T47D (cell line): Measurements from ENCODE around the gene CSF2.
A peak's percentile ranks its signal among the peaks of the same experiment; 100 is the strongest.

Experiments used
- DNase-seq, 2 experiments: peaks; one replicate each; pipeline versions ENCODE4 v3.0.0 to v3.0.0-alpha.2; 2011 to 2012; ENCODE audit warnings: low read depth in 1 of 2, low spot score in 1 of 2
- JUND ChIP-seq: IDR thresholded peaks from 2 replicates; pipeline ENCODE4 v1.6.1; 2012; ENCODE audit warnings: low read depth
- in situ Hi-C: cut with HindIII; loops from 2 replicates; pipeline ENCODE4 v1.10.0; 2016; ENCODE audit warnings: low sequenced_read_pairs, low pct_unique_long_range_greater_than_20kb

Gene CSF2

GRCh38 chr5:132073231-132074013 lies at the start of gene CSF2:
CSF2 (plus strand) TSS chr5:132073789; CDS start chr5:132073824, 35 bp downstream.
- in situ Hi-C loops: no loop called here
- TF ChIP-seq JUND: no peak
- no peak for DNase-seq

GRCh38 chr5:132024117-132024435 lies 49.5 kb upstream of the CSF2 start:
- in situ Hi-C loops: no loop called here
- no peak for DNase-seq
- TF ChIP-seq JUND: no peak

- in situ Hi-C loops: no loop called here
- no peak for TF ChIP-seq JUND
- DNase-seq: peak in 1 of 2 experiments; percentile 60
Measured at GRCh38 chr5:132024789-132025402, 48.7 kb upstream of the CSF2 start.

GRCh38 chr5:132025403-132025971 lies 48.1 kb upstream of the CSF2 start:
- in situ Hi-C loops: no loop called here

GRCh38 chr5:132026516-132027008 lies 47.0 kb upstream of the CSF2 start:
- in situ Hi-C loops: no loop called here

More at GRCh38 chr5:132025403-132025971, 48.1 kb upstream of the CSF2 start:
- DNase-seq: no peak
- no peak for TF ChIP-seq JUND

GRCh38 chr5:132027027-132027426 lies 46.6 kb upstream of the CSF2 start:
- TF ChIP-seq JUND: no peak
- in situ Hi-C loops: no loop called here
- DNase-seq: no peak

More at GRCh38 chr5:132026516-132027008, 47.0 kb upstream of the CSF2 start:
- TF ChIP-seq JUND: no peak
- no peak for DNase-seq

- TF ChIP-seq JUND: no peak
- DNase-seq: no peak
- in situ Hi-C loops: no loop called here
Measured at GRCh38 chr5:132029609-132030330, 43.8 kb upstream of the CSF2 start.

- no peak for DNase-seq
- TF ChIP-seq JUND: no peak
- in situ Hi-C loops: no loop called here
Measured at GRCh38 chr5:132030610-132031009, 43.0 kb upstream of the CSF2 start.

GRCh38 chr5:132032196-132032595 lies 41.4 kb upstream of the CSF2 start:
- TF ChIP-seq JUND: no peak
- in situ Hi-C loops: no loop called here
- no peak for DNase-seq

GRCh38 chr5:132033122-132033521 lies 40.5 kb upstream of the CSF2 start:
- in situ Hi-C loops: no loop called here

GRCh38 chr5:132037353-132037752 lies 36.2 kb upstream of the CSF2 start:
- no peak for TF ChIP-seq JUND
- in situ Hi-C loops: no loop called here

More at GRCh38 chr5:132033122-132033521, 40.5 kb upstream of the CSF2 start:
- no peak for TF ChIP-seq JUND
- no peak for DNase-seq

GRCh38 chr5:132044207-132044606 lies 29.4 kb upstream of the CSF2 start:
- no peak for TF ChIP-seq JUND
- DNase-seq: no peak
- in situ Hi-C loops: no loop called here

More at GRCh38 chr5:132037353-132037752, 36.2 kb upstream of the CSF2 start:
- no peak for DNase-seq
